ENCODE measurements around the gene GRID1.

- TF ChIP-seq IKZF3 (tag by site-specific recombination; IDR thresholded peaks at IDR 0.05) (no peak), ZNF785 (tag by site-specific recombination; IDR thresholded peaks at IDR 0.05) (no peak), PRDM1 (tag by site-specific recombination; IDR thresholded peaks at IDR 0.05) (no peak), ZNF426 (tag by site-specific recombination; IDR thresholded peaks at IDR 0.05) (no peak), ZNF776 (tag by site-specific recombination; IDR thresholded peaks at IDR 0.05; ENCODE audit: borderline replicate concordance) (no peak), GLIS1 (tag by site-specific recombination; IDR thresholded peaks at IDR 0.05) (no peak), PRDM6 (tag by site-specific recombination; IDR thresholded peaks at IDR 0.05) (no peak), REST (tag by site-specific recombination; IDR thresholded peaks at IDR 0.05) (no peak), BCL11B (tag by site-specific recombination; IDR thresholded peaks at IDR 0.05; ENCODE audit: low read depth) (no peak), ZNF76 (tag by site-specific recombination; IDR thresholded peaks at IDR 0.05; ENCODE audit: borderline replicate concordance, low read depth) (no peak), ZSCAN16 (tag by site-specific recombination; IDR thresholded peaks at IDR 0.05) (no peak), ZNF302 (tag by site-specific recombination; IDR thresholded peaks at IDR 0.05; ENCODE audit: low read depth) (no peak)
- TF ChIP-seq, protein P1, sequence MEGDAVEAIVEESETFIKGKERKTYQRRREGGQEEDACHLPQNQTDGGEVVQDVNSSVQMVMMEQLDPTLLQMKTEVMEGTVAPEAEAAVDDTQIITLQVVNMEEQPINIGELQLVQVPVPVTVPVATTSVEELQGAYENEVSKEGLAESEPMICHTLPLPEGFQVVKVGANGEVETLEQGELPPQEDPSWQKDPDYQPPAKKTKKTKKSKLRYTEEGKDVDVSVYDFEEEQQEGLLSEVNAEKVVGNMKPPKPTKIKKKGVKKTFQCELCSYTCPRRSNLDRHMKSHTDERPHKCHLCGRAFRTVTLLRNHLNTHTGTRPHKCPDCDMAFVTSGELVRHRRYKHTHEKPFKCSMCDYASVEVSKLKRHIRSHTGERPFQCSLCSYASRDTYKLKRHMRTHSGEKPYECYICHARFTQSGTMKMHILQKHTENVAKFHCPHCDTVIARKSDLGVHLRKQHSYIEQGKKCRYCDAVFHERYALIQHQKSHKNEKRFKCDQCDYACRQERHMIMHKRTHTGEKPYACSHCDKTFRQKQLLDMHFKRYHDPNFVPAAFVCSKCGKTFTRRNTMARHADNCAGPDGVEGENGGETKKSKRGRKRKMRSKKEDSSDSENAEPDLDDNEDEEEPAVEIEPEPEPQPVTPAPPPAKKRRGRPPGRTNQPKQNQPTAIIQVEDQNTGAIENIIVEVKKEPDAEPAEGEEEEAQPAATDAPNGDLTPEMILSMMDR (tag by site-specific recombination; IDR thresholded peaks at IDR 0.05): no peak
Observed at GRCh38 chr10:86304436-86304835, 62.2 kb downstream of the GRID1 start.
